Measurements from ENCODE around the gene PKIB.
"Not testable (repeated sequence)": the region's sequence is repeated elsewhere in the genome, so short reads cannot be mapped to it uniquely, and the experiment has no call there.

PKIB gene

GRCh38 chr6:122712448-122713137, 102.4 kb downstream of the PKIB start:
- DNase-seq: no peak

DNA sequence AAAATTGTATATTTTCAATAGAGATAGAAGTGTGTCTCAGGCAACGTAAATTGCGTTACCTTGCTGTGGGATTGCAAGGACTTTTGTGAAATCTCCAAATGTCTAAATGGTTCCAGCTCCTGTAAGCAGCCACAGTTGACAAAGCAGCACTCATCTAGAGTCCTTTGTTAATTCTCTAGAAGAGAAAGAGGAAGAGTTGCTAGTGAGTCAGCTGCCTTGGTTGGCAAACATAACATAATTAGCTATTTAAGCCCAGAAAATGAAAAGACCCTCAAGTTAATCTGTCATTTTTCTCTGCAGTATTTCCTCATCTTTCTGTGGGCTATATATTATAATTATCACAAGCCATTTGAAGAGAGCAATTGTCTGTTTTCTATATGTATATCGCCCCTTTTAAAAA, 102.9 kb downstream of the PKIB start:
- no peak for DNase-seq

- no peak for DNase-seq
Measured at GRCh38 chr6:122714059-122714458, 103.9 kb downstream of the PKIB start.

- no peak for DNase-seq
Measured at GRCh38 chr6:122715725-122716124, 105.5 kb downstream of the PKIB start.

DNA sequence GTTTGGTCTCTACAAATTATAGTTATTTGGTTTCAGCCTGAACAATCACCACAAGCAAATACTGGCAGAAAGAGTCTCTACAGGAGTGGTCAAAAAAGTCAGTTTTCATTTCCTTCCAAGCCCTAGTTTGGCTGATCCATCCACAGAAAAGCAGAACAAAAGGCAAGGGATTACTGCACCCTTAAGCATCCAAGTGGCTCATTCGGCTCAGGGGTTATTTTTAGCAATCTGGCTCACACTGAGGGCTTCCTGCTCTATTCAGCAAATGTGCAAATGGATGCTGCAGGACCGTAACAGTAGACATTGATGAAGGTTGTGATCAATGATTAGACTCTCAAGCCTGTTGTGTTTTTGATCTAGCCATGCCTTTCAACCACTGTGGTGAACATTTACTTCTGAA, 107.1 kb downstream of the PKIB start:
- no peak for DNase-seq

- no peak for DNase-seq
Measured at GRCh38 chr6:122718616-122719015, 108.4 kb downstream of the PKIB start.

GRCh38 chr6:122719176-122719575, 109.0 kb downstream of the PKIB start:
- DNase-seq: no peak

DNA sequence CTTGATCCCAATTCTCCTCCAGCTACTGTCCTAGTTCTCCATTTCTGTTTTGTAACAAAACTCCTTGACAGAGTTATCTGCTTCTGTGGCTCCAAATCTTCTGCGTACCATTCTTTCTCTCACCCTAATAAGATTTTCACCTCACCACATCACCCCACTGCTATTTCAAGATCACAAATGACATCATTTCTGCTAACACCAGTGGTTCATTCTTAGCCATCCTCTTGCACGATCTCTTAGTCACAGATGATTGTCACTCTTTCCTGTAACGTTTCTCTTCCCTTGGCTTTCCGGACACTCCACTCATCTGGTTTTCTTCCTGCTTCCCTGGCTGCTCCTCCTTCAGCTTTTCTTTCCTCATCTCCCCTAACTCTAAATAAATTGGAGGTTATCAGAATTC, 112.5 kb downstream of the PKIB start:
- DNase-seq: no peak

GRCh38 chr6:122726649-122727048, 116.4 kb downstream of the PKIB start:
- no peak for DNase-seq

GRCh38 chr6:122727244-122727643, 117.0 kb downstream of the PKIB start:
- no peak for DNase-seq

DNA sequence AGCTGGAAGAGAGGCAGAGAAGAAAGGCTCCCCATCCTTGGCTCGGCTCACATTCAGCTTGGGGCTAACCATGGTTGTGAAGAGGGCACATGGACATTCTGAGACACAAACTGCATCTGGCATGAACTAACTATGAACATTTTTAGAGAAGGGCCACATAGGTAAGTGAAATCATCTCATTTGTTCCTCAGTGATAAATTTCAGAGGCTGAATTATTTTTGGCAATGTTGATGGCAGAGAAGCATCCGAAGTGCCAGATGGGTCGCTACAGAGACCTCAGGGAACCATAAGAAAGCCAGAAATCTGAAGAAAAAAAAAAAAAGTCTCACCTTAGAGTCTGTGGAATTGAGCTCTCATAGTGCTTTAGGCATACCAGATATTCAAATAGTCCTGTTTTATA, 120.1 kb downstream of the PKIB start:
- no peak for DNase-seq

DNA sequence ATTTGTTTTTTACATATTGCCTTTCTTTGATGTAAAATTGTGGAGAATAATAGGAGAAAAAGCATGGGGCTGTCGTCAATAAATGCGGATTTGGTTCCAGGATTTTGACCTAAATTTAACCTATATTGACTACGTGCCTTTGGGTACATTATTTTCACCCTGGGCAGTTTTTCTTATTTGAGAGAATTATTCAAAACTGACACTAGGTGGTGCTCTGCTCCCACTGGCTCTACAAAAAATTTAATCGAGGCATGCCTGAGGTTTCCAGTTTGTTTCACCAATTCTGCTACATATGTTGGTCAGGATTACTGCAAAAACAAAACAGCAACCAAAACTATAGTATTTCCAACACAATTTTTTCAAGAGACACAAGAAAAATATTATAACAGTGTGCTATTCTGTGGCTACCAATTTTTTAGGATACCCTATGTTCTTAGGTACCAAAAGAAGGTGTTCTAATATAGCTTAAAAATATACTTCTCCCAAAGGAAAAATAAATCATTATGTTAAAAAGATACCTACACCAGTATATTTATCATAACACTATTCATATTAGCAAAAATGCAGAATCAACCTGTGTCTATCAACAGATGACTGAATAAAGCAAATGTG, 120.7 kb downstream of the PKIB start:
- DNase-seq: peak; percentile 23

DNA sequence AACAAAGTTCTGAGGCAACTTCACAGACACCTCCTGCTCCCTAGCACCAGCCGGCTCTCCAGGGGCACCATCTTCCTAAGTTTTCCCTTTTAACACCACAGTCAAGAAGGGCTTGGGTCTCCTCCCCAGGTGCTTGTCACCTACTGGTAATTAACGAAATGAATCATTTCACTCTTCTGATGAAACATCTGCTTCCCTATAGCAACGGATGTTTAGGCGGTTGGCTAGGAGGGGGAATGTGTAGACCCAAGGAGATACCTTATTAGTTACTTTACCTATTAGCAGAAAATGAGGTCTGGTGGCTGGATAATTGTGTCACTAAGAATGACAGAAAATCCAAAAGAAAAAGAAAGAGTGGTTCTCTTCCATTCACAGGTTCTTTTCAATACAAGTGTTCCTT, 123.1 kb downstream of the PKIB start:
- no peak for DNase-seq

DNA sequence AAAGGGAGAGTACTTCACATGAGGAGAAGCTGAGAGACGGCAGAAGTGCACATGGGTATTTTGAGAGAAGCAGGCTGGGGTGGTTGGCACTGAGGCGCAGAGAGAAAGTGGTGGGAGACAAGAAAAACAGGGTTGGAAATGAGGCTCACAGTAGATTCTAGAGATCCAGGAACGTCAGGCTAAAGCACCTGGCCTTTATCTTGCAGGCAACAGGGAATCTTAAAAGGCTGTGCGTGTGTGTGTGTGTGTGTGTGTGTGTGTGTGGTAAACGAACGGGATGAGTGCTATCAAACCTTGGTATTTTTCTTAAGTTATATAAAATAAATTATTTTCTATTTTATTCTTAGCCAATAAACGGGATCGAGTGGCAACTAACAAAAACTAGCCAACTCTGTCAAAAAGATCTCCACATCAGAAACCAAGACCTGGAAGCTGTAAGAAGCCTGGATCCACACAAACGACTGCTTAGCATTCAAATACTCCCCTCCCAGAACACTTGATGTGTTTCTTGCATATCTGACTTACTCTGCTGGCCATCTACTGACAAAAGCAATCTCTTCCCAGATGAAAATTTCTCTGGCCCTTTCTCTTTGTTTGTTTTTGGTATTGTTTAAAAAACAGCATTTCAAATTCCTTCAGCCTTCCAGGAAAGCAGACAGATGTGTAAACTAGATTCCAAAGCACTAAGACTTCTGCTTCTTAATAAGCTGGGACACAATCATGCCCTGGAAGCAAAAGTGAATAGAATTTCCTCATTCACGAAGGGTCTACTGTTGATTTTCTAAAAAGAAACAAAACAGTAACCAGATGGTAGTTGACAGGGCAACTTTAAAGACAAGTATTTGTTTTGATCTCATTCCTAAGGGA, 124.6 kb downstream of the PKIB start:
- DNase-seq: no peak

GRCh38 chr6:122735582-122735981, 125.4 kb downstream of the PKIB start:
- DNase-seq: no peak

GRCh38 chr6:122736163-122736562, 126.0 kb downstream of the PKIB start:
- DNase-seq: no peak

DNA sequence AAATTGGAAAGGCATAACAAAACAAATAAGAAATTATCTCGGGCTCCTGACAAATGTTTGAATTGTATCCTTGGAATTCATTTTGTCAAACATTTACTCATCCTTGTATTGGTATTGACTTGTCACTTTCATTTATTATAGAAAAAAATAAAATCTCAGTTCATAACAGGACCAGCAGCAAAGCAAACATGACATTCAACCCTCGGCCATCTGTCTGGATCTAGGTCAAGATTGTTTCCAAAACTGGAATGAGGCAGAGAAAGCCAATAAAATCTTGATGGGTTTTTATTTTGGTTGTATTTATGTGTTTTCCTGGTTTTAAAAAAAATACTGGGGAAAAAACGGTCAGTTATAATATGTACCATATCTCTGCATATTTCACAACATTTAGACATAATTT, 126.4 kb downstream of the PKIB start:
- DNase-seq: no peak

- DNase-seq: no peak
Measured at GRCh38 chr6:122740091-122740490, 129.9 kb downstream of the PKIB start.

DNA sequence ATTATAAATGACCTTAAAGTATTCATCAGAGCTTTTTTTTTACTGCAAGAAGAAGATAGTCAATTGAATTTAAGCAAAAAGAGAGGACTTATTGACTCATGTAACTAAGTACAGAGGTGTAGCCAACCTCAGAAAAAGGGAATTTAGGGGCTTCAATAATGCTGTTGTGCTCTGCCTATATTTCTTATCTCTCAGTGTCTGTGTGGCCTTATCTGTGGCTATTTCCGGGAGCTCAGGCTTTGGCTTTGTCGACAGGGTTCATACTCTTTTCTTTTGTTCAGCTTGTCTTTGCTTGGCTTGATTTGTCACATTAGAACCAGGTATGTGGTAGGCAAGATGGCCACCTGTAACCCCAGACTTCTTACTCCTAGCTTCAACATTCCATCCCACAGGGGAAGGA, 130.7 kb downstream of the PKIB start:
- DNase-seq: no peak

GRCh38 chr6:122744247-122744646, 134.0 kb downstream of the PKIB start:
- DNase-seq: not testable (repeated sequence)

DNA sequence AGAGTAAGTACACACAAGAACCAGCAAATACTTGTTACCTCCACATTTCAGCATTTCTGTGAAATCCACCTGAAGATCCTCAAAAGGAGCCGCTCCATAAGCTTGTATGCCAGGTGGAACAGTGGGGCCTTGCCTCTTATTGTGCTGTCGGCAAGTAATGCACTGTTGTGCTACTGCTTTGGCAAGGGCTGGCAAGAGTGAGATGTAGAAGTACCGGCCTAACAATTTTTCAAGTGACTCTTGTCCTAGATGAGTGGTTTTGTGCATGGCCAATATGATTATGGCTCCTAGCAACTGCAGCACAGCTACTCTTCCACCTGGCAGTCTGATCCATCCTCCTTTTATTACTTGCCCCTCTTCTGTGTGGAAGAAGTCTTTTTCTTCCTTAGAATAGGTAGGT, 134.7 kb downstream of the PKIB start:
- DNase-seq: not testable (repeated sequence)

GRCh38 chr6:122746688-122747087, 136.5 kb downstream of the PKIB start:
- DNase-seq: no peak

GRCh38 chr6:122747573-122747972, 137.4 kb downstream of the PKIB start:
- DNase-seq: no peak

GRCh38 chr6:122748945-122749344, 138.7 kb downstream of the PKIB start:
- not testable (repeated sequence) for DNase-seq

Data from CD4-positive, alpha-beta T cell treated with Interleukin-17A for 1 hour (primary cell).